Osteocyte (in vitro differentiated cells): ENCODE results near the gene KREMEN1. TPM values are rescaled to one million over a fixed set of nuclear protein-coding genes. Genes with fewer than 3 reads are reported as not detected.
A peak's percentile ranks its signal among the peaks of the same experiment; 100 is the strongest.

Experiments
- DNase-seq: peaks from one replicate; pipeline ENCODE4 v3.0.0; 2021; ENCODE audit warnings: mixed read lengths; ENCODE audit not compliant: unreplicated experiment; ENCODE audit errors: extremely low spot score
- H3K27ac Mint-ChIP-seq: one replicate; pipeline ENCODE4 v1.8.0; 2021; ENCODE audit warnings: mild to moderate bottlenecking, mixed read lengths; ENCODE audit not compliant: unreplicated experiment
- H3K27me3 Mint-ChIP-seq: one replicate; pipeline ENCODE4 v1.8.0; 2021; ENCODE audit warnings: mixed read lengths; ENCODE audit not compliant: unreplicated experiment
- H3K36me3 Mint-ChIP-seq: one replicate; pipeline ENCODE4 v1.8.0; 2021; ENCODE audit warnings: mixed read lengths; ENCODE audit not compliant: unreplicated experiment
- H3K4me1 Mint-ChIP-seq: one replicate; pipeline ENCODE4 v1.8.0; 2021; ENCODE audit warnings: mixed read lengths; ENCODE audit not compliant: unreplicated experiment
- H3K4me3 Mint-ChIP-seq: one replicate; pipeline ENCODE4 v1.8.0; 2021; ENCODE audit warnings: mild to moderate bottlenecking, moderate library complexity, mixed read lengths; ENCODE audit not compliant: unreplicated experiment
- H3K9me3 Mint-ChIP-seq: one replicate; pipeline ENCODE4 v1.8.0; 2021; ENCODE audit warnings: mixed read lengths; ENCODE audit not compliant: unreplicated experiment
- total RNA-seq: library from RNA; stranded (reverse); gene quantifications from 2 replicates; pipeline ENCODE4 v1.2.1, GENCODE V29; 2021
- TF ChIP-seq, protein P1 (sequence below): fragments of 200-600 bp; sonication (generic); IDR thresholded peaks from 2 replicates; pipeline ENCODE4 v1.5.0; 2021; ENCODE audit warnings: antibody characterized with exemption, mild to moderate bottlenecking, moderate library complexity

Gene KREMEN1
- total RNA-seq, 1 donor from 2014 or later: 2.9 TPM

- TF ChIP-seq, protein P1, sequence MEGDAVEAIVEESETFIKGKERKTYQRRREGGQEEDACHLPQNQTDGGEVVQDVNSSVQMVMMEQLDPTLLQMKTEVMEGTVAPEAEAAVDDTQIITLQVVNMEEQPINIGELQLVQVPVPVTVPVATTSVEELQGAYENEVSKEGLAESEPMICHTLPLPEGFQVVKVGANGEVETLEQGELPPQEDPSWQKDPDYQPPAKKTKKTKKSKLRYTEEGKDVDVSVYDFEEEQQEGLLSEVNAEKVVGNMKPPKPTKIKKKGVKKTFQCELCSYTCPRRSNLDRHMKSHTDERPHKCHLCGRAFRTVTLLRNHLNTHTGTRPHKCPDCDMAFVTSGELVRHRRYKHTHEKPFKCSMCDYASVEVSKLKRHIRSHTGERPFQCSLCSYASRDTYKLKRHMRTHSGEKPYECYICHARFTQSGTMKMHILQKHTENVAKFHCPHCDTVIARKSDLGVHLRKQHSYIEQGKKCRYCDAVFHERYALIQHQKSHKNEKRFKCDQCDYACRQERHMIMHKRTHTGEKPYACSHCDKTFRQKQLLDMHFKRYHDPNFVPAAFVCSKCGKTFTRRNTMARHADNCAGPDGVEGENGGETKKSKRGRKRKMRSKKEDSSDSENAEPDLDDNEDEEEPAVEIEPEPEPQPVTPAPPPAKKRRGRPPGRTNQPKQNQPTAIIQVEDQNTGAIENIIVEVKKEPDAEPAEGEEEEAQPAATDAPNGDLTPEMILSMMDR: no peak
- Mint-ChIP-seq H3K4me1 (peaks cover 33% of the 10 kb centered on the region), H3K4me3 (no peak overlapping the region), H3K36me3 (peaks cover 2% of the 10 kb centered on the region), H3K27ac (no peak overlapping the region), H3K9me3 (no peaks in the 10 kb centered on the region), H3K27me3 (no peaks in the 10 kb centered on the region)
- no peak for DNase-seq
These were observed 43.4 kb upstream of the KREMEN1 start for GRCh38 chr22:29029202-29030000.

- Mint-ChIP-seq H3K9me3 (no peaks in the 10 kb centered on the region), H3K36me3 (peaks cover 2% of the 10 kb centered on the region), H3K4me3 (peak overlapping the region; percentile 64), H3K27ac (peak overlapping the region; percentile 94), H3K4me1 (peaks cover 33% of the 10 kb centered on the region), H3K27me3 (no peaks in the 10 kb centered on the region)
- TF ChIP-seq, protein P1: no peak
- DNase-seq: no peak
These were observed 42.7 kb upstream of the KREMEN1 start for GRCh38 chr22:29030016-29030617.

DNA sequence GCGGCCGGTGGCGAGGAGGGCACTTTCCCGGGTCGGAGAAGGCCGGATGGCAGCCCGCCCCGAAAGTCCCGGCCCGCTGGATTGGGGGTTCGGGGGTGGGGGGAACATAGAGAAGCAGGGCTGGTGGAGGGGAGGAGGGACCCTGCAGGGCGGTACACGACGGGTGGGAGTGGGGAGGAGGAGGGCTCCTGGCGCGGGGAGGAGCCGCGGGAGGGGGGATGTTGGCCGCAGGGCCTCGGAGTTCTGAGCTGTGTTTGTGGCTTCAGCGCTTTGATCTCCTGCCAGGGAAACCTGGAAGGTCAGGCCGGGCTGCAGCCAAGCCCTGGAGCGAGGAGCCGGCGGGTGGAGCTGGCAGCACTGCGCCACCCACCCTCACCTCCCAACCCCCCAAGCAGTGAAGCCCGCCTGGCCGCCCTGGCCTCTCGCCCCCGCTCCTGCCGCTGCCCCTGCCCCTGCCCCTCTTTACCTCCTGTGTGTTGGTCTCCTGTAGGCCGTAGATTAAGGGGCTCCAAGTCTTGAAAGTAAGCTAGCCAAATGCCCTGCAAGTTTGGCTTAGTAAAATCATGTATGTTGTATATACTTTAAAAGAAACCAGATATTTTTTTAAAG is 42.1 kb upstream of the KREMEN1 start:
- DNase-seq: no peak
- Mint-ChIP-seq H3K27ac (peak overlapping the region; percentile 94), H3K9me3 (no peaks in the 10 kb centered on the region), H3K4me1 (peaks cover 34% of the 10 kb centered on the region), H3K4me3 (peak overlapping the region; percentile 64), H3K27me3 (no peaks in the 10 kb centered on the region), H3K36me3 (no peaks in the 10 kb centered on the region)
- TF ChIP-seq, protein P1: no peak

- peaks cover 37% of the 10 kb centered on the region for H3K4me1 Mint-ChIP-seq
- no peaks in the 10 kb centered on the region for H3K9me3 Mint-ChIP-seq
- H3K27ac Mint-ChIP-seq: peak overlapping the region; percentile 94
- H3K27me3 Mint-ChIP-seq: no peaks in the 10 kb centered on the region
- H3K4me3 Mint-ChIP-seq: peak overlapping the region; percentile 64
- TF ChIP-seq, protein P1: no peak
- H3K36me3 Mint-ChIP-seq: no peaks in the 10 kb centered on the region
- DNase-seq: peak; percentile 90
These were observed 41.4 kb upstream of the KREMEN1 start for GRCh38 chr22:29031227-29032011.
